Neural cell (in vitro differentiated cells): Measurements from ENCODE around the gene UBXN1.

Experiments
- POLR2AphosphoS5 ChIP-seq: IDR thresholded peaks from 2 replicates; pipeline ENCODE4 v1.6.1; 2012
- TF ChIP-seq, protein P1 (sequence below): fragments of 450-650 bp; IDR thresholded peaks from 2 replicates; pipeline ENCODE4 v1.5.1; 2014; ENCODE audit warnings: antibody characterized with exemption, mild to moderate bottlenecking, moderate library complexity; ENCODE audit not compliant: poor library complexity, severe bottlenecking

DNA sequence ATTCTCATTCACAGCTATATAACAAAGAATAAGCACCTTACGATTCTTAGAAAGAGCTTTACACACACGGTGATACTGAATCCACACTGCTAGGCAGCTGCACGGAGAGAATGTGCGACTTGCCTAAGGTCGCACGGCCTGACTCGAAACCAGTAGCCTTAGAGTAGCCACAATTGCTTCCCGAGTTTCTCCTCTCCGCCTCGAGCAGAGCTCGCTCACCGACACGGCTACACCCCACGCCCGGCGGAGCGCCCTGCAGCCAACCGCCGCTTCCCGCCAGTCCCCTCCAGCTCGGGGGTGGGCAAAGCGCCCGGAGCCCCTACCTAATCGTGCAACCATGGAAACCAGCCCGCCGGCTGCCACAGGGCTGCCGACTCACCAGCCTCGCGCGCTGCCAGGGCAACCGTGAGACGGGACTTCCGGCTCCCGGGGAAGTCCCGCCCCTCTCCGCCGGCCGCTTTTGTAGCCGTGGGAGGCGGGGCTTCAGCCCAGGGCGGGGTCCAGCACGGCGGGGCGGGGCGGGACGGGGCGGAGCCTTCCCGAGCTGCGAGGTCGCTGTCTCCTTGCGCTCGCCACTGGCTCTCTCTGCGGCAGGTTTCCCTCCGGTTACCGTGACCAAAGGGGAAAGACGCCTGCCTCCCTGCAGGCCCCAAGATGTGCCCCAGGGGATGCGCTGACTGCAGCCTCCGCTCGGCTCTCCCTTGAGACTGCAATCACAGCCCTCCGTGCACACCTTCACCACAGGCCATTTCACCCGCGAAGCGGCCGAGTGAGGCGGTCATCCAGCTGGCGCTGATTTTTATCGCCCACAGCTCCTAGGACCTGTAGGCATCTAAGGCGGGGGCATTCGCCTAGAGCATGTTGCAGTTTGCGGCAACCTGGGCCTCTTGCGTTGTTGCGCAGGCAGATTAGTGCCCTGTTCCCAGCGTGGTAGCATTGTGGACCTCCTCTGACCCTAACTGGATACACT, 27.3 kb upstream of the UBXN1 start:
- TF ChIP-seq POLR2AphosphoS5: peak; percentile 95
- TF ChIP-seq, protein P1, sequence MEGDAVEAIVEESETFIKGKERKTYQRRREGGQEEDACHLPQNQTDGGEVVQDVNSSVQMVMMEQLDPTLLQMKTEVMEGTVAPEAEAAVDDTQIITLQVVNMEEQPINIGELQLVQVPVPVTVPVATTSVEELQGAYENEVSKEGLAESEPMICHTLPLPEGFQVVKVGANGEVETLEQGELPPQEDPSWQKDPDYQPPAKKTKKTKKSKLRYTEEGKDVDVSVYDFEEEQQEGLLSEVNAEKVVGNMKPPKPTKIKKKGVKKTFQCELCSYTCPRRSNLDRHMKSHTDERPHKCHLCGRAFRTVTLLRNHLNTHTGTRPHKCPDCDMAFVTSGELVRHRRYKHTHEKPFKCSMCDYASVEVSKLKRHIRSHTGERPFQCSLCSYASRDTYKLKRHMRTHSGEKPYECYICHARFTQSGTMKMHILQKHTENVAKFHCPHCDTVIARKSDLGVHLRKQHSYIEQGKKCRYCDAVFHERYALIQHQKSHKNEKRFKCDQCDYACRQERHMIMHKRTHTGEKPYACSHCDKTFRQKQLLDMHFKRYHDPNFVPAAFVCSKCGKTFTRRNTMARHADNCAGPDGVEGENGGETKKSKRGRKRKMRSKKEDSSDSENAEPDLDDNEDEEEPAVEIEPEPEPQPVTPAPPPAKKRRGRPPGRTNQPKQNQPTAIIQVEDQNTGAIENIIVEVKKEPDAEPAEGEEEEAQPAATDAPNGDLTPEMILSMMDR: no peak
